Hypothalamus (tissue), 51 donors: ENCODE data around the gene SAMSN1.

Experiments
- DNase-seq, 51 donors: peaks; one replicate each; lab custom pipeline; 2025; lab: John Stamatoyannopoulos, UW

Gene SAMSN1

DNA sequence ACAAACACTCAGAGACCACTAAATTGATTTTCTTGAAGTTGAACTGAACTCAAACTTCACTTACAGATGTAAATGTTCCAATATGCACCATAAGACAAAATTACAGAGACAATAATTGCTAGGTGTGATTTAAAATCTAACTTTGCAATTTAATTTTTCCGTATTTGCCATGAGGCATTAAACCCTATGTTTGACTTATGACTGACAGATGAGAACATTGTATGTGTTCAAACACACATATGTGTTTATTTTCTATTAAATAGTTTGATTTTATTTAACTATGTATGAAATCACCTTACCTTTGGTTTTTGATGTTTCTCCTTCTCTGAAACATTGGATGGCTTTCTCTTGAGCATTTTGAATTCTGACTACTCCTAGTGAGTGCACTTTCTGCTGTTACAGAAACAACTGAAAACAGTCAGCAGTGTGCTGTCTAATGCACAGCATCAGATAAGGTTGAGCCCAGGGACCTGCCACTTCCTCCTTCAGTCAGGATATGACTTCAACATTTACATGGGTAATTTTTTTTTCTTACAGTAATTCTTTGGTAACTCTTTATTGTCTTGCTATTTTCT lies at the start of gene SAMSN1:
Gene SAMSN1 (minus strand): TSS at position 410 of the 575 bp plus-strand sequence. CDS start 54 bp downstream, at position 356.
- DNase-seq, result no peak

DNA sequence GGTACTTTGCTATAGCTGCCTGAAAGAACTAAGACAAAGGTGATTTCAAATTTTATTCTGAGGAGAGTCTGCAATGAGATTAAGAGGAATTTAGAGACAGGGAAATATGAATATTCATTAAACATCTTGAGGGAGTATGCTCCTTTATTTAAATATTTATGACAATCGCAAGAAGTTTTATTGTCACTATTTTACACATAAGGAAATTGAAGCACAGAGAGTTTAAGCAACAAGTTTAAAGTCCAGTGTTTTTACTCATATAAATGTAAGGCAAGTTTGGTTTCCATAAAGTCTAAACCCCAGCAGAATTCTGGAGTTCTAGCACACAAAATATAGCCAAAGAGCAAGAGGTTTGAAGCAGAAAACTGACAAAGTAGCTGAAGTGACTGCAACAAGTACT lies 49.3 kb upstream of the SAMSN1 start:
- no peak for DNase-seq

DNA sequence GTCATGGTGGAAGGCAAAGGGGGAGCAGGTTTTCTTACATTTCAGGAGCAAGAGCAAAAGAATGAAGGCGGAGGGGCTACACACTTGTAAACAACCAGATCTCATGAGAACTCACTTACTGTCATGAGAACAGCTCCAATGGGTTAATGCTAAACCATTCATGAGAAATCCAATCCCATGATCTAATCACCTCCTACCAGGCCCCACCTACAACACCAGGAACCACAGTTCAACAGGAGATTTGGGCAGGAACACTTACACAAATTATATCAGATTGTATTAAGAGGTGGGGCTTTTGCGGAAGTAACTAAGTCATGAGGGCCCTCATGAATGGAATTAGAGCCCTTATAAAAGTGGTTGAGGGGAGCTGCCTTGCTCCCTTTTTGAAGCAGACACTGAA lies 48.9 kb upstream of the SAMSN1 start:
- no peak for DNase-seq

DNA sequence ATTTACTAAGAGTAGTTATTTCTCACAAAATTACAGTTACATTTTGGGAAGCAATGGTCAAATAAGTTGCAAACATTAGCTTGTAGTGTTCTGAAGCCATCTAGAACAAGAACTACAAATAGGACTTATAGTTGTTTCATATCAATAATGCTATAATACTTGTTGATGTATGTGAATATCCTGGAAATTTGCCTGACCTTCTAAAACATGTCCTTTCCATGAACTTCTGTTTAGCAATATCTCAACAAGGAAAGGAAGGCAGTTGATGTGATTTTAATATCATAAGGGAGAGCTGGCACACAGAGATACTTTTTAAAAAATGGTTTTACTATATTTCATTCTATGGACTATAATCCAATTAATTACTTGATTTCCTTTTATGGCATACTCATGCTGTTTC lies 47.1 kb upstream of the SAMSN1 start:
- no peak for DNase-seq

DNA sequence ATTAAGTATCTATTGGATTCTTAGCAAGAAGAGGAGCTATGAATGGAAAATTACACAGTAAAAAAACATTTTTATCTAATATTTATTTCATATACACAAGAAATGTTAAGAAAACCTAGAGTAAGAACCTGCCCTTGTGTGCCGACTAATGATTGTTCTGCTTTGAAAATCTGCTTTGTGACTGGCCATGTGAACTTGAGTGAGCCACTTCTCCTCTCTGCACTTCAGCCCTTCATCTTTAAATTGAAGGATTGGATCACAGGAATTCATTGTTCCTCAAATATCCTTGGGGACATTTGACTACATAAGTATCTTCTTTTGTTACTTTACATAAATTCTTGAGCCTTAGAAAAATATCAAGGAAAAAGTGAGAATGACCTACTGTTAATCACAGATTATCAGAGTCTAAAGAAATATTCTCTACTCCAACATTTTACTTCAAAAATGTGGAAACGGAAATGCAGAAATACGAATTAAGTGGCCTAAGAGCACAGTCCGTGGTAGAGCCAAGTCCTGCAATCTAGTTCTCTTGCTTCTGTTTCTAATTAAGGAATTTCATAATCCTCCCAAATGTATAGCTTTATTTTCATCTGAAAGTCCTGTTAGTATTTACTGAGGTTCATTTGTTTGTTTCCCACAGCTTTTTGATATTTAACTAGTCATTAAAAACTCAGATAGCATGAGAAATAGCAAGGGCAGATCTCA lies 46.3 kb upstream of the SAMSN1 start:
- DNase-seq, result no peak

DNA sequence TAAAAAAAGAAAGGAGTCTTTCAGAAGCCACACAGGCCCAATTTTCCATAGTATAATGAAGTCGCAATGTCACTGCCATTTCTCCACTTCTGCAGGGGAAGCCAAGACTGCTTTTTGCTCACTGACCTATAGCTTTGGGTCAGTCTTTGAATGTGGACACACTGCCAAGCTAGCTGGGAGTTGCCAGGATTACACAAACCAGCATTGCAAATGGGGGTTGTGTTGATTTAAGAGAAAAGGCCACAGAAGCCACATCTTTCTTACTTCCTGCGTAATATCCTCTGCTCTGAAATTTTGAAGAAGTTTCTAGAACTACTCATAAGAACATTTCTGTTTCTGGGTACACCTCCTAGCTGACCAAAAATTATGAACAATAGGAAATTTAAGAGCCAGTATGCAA lies 45.8 kb upstream of the SAMSN1 start:
- DNase-seq, result peak in 8 of 51 donors; percentile 1 to 26 (median 5)

DNA sequence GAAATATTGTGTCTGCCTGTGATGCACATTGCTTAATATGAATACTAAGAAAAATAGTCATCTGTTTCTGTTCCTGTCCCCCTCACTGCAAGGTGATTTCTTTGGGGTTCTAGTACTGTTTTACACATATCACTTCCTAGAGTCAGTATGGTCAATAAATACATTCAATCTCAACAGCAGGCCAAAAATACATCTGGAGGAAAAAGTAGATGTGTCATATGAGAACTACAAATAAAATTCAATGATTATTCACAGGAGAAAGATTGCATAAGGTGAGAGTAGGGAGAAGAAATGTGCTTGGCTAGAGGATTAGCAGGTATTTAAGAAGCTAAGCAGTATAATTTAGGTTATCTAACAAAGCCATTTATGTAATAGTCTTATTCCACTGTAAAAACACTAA lies 45.3 kb upstream of the SAMSN1 start:
- DNase-seq, result no peak

DNA sequence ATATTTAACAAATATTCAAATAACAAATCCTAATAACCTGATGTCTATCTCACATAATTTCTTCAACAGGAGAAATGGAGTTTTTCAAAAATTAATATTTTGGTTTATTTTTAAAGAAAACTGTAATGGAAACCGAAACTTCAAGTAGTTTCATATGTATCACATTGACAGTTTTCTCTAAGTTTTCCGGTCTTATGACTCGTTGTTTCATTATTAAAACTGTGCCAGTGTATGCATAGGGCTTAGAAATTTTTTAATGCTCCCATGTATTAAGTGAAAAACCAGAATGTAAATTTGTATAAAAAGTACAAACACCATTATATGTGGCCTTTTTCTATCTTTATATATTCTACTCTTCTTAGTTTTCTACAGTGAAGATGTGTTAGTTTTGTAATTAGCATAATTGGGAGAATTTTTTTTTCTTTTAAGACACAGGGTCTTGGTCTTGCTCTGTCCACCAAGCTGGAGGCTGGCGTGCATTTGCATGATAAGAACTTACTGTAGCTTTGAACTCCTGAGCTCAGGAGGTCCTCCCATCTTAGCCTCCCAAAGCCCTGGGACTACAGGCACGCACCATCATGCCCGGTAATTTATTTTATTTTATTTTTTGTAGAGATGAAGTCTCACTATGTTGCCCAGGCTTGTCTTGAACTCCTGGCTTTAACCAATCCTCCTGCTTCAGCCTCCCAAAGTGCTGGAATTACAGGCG lies 43.9 kb upstream of the SAMSN1 start:
- no peak for DNase-seq

DNA sequence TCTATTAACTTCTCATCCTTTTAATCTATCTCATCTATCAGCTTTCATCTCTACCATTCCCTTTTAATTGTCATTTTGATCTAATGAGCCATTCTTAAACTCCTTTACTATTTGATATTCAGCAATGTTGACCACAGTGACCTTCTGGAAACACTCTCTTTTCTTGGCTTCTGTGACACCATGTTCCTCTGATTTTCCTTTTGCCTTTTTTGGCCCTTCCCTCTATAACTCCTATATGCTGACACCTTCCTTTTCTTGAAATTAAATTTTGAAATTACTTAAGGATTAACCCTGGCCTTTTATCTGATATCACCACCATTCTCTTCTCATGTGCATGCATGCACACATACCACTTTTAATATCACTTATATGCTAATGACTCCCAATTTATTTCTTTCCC lies 41.2 kb upstream of the SAMSN1 start:
- DNase-seq, result no peak

DNA sequence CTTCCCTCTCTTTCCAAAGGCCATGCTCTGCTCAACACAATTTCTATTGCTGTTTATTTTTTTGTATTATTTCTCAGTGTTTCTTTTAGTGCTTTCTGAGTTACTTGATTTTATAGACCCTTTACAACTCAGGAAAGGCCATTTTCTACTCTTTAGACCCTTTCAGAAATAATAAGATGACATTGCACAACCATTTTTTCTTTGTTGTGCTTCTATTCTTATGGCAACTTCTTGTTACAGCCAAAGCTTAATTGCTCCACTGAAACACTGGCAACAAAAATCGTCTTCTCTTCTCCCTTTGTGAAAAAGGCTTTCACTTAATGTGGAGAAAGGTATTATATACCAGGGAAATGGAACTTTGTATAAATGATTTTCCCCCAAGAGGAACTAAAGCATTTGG lies 39.0 kb upstream of the SAMSN1 start:
- DNase-seq, result no peak

DNA sequence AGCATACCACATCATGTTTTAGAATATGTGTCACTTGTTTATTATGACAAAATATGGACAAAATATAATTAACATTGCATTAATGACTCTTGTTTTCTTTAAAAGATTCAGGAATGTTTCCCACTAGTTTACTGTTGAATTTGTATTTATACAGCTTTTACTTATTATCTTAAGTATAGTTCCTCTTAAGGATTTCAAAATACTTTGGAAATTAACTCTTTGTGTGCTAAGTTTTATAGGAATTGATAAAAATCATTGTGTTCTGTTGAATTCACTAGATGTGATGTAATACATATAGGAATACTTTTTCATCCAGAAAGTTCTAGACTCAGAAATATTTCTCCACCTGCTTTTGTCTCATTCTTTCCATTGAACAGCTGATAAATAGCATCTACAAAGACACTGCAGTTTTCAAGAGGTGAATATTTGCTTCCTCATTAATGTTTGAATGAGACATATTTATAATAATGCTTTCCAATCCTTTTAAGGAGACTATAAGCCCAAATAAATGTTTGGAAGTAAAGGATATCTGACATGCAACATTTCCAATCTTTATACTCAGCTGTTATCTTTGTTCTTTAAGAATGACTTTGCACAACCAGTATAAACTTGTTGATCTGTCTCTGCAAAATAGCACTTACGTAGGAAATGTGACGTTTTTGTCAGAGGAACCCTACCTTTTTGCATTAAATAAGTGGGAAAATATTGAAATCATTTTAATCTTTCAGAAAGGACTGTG lies 38.4 kb upstream of the SAMSN1 start:
- DNase-seq, result no peak

DNA sequence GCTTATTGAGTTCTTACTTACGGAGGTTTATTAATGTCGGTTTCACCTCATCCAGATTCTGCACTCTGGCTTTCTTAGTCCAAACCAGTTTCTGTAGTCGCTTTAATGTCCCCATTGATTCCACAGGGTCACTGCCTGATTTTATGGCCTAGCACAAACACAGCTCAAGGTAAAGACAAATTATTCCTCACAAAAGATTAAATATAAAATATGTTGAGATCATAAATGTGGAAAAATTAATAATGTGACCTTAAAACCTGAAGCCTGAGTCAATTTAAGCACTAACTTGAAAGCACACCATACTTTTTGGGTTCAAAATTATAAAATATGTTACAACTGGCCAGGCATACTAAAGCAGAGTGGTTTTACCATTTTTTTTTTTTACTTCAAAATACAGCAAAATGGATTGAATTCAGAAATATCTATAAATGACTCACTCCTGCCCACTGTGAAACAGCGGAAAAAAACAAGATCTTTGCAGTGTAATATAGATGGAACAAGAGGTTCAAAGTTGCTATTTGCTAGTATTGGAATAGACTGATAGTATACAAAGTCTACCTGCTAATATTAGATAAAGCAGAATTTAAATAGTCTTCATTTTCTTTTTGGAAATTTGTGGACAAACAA lies 37.6 kb upstream of the SAMSN1 start:
- no peak for DNase-seq

DNA sequence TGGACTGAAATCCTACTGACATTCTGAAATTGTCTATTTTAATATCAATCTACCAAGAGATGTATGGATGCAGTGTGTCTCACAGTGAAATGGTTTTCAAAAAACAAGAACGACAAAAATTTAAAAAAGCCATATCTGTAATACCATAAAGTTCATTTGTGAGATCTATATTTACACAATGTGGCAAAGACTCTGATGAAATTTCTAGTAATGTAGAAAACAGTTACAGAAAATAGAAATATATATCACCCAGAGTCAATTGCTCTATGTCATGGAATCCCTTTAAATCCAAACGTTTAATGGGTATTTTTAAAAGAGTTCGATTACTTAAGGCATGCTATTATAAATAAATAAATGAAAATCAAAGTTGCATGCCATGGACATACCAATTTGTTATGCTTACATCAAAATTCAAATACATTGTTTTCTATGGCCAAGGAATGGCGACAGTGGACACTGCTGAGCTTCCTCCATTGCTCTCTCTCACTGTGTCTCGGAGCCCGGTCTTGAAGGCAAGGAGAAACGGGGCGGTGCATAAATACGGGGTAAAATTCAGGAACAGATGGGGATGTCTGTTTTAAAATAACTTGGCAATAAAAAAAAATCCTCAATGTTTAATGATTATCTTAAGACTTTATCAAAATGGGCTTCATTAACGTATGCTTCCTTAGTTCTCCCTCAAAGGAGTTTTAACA lies 37.0 kb upstream of the SAMSN1 start:
- no peak for DNase-seq

DNA sequence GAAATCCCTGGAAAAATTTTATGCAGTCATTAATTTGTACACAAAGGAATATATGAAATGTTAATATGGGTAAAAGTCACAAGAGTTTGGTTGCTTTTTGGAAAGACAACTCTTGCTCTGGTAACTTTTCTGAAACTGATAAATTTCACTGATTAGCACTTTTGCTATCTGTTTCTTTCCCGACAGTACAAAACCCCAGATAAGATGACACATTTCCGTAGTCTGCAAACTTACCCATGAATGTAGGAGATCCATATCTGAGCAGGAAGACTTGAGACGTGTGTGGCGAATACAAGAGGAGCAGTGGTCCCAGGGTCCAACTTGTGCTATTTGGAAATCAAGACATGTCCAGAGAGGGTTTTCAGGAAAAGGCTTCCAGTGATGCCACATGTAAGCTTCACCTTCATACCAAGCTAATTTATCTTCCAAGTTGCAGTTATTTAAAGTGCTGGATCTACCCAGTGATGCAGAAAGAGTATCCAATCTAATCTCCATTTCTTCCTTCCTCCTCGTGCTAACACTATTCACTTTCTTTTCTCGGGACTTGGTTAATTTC lies 35.9 kb upstream of the SAMSN1 start:
- DNase-seq, result no peak

DNA sequence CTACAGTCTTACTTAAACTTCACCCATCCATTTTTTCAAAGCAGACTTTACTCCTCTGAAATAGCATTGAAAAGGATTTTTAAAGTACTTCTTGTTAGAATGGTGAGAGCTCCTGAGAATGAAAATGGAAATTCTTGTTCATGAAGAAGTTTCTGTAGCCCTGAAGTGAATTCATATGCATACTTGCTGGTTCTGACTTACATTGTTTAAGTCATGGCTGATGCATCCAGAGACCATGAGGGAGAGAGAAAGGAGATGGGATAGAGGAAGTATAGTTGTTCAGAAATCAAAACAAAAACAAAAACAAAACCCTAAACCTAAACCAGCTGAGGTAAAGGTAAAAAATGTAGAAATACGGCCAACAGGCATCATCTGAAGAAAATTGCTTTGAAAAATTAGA lies 27.1 kb upstream of the SAMSN1 start:
- DNase-seq, result no peak

DNA sequence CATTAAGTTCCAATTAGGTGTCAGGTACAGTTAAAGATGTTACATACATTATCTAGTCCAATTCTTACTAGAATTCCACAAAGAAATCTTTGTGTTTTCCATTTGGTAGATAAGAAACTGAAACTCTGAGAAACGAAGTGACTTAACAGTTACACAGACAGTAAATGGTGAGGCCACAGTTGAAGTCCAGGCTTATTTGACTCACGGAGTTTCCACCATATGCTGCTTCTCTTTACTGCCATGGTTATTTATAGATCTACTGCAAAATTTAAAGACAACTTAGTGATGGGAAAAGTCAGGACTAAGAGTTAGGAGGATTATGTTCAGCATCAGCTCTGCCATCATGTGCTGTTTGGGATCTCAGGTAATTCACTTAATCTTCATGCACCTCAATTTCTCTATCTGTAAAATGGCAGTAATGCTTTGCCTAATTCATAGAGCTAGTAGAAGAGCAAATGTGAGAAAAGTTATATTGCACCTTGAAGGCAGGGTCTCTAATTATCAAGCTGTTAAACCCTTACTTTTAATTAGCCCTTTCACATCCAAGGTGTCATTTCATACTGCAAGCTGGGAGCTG lies 26.2 kb upstream of the SAMSN1 start:
- no peak for DNase-seq

DNA sequence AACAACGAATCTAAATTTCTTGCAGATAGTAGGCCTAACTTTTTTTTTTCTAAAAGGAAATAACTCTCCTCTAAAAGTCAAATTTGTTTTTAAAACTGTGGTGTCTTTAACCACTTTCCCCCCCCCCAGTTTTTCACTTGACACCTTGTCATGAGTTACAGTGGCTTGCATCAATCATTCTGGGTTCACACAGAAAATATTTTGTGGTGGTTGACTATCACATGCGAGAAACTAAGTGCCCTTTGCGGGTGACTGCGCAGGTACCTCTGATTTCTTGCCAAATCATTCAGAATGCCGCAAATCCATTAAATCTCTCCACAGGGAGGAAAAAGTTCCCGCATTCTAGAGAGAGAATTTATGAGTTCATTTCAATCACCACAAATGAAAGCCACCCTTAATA lies 23.8 kb upstream of the SAMSN1 start:
- no peak for DNase-seq

DNA sequence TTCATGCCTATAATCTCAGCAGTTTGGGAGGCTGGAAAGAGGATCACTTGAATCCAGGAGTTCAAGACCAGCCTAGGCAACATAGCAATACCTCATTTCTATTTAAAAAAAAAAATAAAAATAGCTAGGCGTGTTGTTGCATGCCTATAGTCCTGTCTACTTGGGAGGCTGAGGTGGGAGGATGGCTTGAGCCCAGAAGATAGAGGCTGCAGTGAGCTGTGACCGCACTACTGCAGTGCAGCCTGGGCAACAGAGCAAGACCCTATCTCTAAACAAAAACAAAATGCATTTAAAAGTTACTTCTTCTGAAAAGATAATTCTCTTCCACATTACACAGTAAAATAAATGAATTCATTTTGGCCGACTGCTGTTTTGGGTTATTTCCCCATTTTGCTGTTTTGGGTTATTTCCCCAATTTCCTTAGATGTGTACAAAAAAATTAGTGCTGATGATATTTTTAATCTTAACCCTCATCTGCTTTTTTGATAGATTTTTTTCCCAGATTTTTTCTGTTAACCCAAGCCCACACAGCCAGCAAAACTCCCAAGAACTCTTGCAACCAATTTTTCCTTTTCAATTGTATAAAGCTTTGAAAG lies 23.0 kb upstream of the SAMSN1 start:
- DNase-seq, result no peak
